ENCODE measurements around the gene PBX4. TPM values are rescaled to one million over a fixed set of nuclear protein-coding genes. Genes with fewer than 3 reads are reported as not detected.
A peak's percentile ranks its signal among the peaks of the same experiment; 100 is the strongest.

The PBX4 gene
- polyA plus RNA-seq, 1 experiment = 0.63 TPM

DNA sequence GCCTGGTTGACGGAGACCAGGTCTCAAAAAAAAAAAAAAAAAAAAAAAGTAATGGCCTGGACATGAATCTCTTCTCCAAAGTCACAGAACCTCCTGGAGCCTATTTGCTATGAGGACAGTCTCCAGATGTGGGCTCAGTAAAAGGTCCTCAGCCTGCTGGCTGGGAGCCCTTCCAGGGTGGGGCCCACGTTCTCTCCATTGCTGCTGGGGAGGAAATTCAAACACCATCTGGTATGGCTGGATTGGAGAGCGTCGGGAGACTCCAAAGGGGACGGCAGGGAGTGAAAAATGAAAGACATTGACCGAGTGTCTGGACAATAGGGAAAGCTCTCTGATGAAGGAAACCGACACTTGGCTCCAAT, 1.3 kb upstream of the PBX4 start:
- no peak overlapping the region for H3K4me3 ChIP-seq (ENCODE audit: low read depth, low read length)
- H3K27me3 ChIP-seq (ENCODE audit: control insufficient read depth, insufficient read depth, low read length) = no peaks in the 10 kb centered on the region
- no peaks in the 10 kb centered on the region; the same call in 1 of the 2 replicates for H3K9me3 ChIP-seq (ENCODE audit: control insufficient read depth, insufficient read depth, low read length)
- POLR2A ChIA-PET = no interaction called here
- H3K27ac ChIP-seq (ENCODE audit: low read depth, low read length) = no peak overlapping the region
- CTCF ChIA-PET = interaction anchor here (0.9 to 1.4 kb wide), 2 partner anchors 64 to 65 kb away, joined by 3 to 4 read pairs; no protein-coding TSS in a partner anchor
- TF ChIP-seq, protein P1, sequence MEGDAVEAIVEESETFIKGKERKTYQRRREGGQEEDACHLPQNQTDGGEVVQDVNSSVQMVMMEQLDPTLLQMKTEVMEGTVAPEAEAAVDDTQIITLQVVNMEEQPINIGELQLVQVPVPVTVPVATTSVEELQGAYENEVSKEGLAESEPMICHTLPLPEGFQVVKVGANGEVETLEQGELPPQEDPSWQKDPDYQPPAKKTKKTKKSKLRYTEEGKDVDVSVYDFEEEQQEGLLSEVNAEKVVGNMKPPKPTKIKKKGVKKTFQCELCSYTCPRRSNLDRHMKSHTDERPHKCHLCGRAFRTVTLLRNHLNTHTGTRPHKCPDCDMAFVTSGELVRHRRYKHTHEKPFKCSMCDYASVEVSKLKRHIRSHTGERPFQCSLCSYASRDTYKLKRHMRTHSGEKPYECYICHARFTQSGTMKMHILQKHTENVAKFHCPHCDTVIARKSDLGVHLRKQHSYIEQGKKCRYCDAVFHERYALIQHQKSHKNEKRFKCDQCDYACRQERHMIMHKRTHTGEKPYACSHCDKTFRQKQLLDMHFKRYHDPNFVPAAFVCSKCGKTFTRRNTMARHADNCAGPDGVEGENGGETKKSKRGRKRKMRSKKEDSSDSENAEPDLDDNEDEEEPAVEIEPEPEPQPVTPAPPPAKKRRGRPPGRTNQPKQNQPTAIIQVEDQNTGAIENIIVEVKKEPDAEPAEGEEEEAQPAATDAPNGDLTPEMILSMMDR (IDR thresholded peaks at IDR 0.05; ENCODE audit: low read depth, low read length) = no peak
- DNase-seq (ENCODE audit: low read depth, low spot score) = no peak

DNA sequence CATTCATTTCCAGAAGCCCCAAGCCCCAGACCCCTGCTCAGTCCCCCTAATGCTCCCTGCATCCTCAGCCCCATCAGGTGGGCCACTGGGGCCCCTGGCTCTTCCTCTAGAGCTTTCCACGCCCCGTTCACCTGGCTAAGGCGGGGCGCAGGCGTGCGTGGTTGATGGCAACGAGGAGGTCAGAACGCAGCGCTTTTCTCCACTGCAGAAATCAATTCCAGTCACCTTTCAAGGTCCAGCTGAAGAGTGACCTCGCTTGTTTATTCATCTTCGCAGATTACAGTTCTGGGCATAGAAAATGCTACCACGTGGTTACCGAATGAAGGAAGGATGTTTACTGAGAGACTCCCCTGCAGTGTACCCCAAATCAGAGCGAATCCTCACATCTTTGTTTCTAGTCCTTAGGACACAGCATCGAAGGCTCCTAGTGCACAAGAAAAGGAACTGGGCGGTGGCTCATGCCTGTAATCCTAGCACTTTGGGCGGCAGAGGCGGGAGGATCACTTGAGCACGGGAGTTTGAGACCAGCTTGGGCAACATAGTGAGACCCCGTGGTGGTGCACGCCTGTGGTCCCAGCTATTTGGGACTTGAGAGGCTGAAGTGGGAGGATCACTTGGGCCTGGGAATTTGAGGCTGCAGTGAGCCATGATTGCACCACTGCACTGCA, 828 bp upstream of the PBX4 start:
- peak overlapping the region; percentile 60 for H3K4me3 ChIP-seq (ENCODE audit: low read depth, low read length)
- no peaks in the 10 kb centered on the region for H3K27me3 ChIP-seq (ENCODE audit: control insufficient read depth, insufficient read depth, low read length)
- H3K9me3 ChIP-seq (ENCODE audit: control insufficient read depth, insufficient read depth, low read length) = no peaks in the 10 kb centered on the region; the same call in 1 of the 2 replicates
- DNase-seq (ENCODE audit: low read depth, low spot score) = no peak
- no peak overlapping the region for H3K27ac ChIP-seq (ENCODE audit: low read depth, low read length)
- TF ChIP-seq, protein P1 (IDR thresholded peaks at IDR 0.05; ENCODE audit: low read depth, low read length) = no peak
- ChIA-PET CTCF (interaction anchor here (1.4 kb wide), 1 partner anchor 65 kb away, joined by 4 read pairs; no protein-coding TSS in a partner anchor), POLR2A (no interaction called here)

DNA sequence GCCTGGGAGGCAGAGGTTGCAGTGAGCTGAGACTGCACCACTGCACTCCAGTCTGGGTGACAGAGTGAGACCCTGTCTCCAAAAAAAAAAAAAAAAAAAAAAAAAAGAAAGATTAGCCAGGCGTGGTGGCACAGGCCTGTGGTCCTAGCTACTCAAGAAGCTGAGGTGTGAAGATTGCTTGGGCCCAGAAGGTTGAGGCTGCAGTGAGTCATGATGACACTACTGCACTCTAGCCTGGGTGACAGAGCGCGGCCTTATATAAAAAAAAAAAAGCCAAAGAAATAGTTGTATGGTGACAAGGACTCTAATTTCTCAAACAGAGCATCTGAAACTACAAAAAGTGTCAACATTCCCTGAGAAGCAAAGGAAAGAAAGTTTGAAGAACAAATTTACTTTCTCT, 3.4 kb downstream of the PBX4 start:
- no peak overlapping the region for H3K27ac ChIP-seq (ENCODE audit: low read depth, low read length)
- DNase-seq (ENCODE audit: low read depth, low spot score) = no peak
- POLR2A ChIA-PET = no interaction called here
- no peaks in the 10 kb centered on the region for H3K27me3 ChIP-seq (ENCODE audit: control insufficient read depth, insufficient read depth, low read length)
- H3K9me3 ChIP-seq (ENCODE audit: control insufficient read depth, insufficient read depth, low read length) = no peaks in the 10 kb centered on the region; the same call in 1 of the 2 replicates
- H3K4me3 ChIP-seq (ENCODE audit: low read depth, low read length) = no peak overlapping the region
- CTCF ChIA-PET = interaction anchor here (0.8 kb wide), 1 partner anchor 64 kb away, joined by 9 read pairs; no protein-coding TSS in a partner anchor
- TF ChIP-seq, protein P1 (IDR thresholded peaks at IDR 0.05; ENCODE audit: low read depth, low read length) = no peak

DNA sequence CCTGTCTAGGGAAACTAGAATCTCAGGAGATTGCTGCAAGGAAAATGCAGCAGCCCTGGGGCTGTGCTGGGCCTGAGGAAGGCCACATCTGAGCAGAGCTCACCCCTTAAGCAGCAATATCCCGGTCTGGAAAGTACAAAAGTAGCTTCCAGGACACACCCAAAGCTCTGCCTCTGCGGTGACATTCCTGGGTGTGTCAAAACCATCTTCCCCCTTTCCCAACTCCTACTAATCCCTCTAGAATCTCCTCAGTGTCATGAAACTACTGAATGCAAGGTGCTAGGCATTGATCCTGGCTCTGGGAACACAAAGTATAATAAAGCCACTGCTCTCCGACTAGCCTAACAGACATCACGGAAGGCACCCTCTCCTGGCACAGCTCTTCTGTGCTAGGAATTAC, 5.0 kb downstream of the PBX4 start:
- CTCF ChIA-PET = interaction anchor here (1.4 to 2.4 kb wide), 3 partner anchors 30 to 81 kb away, joined by 5 to 9 read pairs (median 7); partner anchors contain the start of gene GMIP
- TF ChIP-seq, protein P1 (IDR thresholded peaks at IDR 0.05; ENCODE audit: low read depth, low read length) = no peak
- no peak overlapping the region for H3K27ac ChIP-seq (ENCODE audit: low read depth, low read length)
- POLR2A ChIA-PET = no interaction called here
- no peak for DNase-seq (ENCODE audit: low read depth, low spot score)
- H3K27me3 ChIP-seq (ENCODE audit: control insufficient read depth, insufficient read depth, low read length) = no peaks in the 10 kb centered on the region
- no peak overlapping the region for H3K4me3 ChIP-seq (ENCODE audit: low read depth, low read length)
- no peaks in the 10 kb centered on the region; the same call in 1 of the 2 replicates for H3K9me3 ChIP-seq (ENCODE audit: control insufficient read depth, insufficient read depth, low read length)

Measured in AG04450 (cell line).